Fibroblast of mammary gland (primary cell): ENCODE data around the gene DOCK10.
"Not testable (repeated sequence)": the region's sequence is repeated elsewhere in the genome, so short reads cannot be mapped to it uniquely, and the experiment has no call there.

Experiments
- DNase-seq: peaks from one replicate; pipeline ENCODE4 v3.0.0-alpha.2; 2010; ENCODE audit warnings: low read depth
- H3K4me3 ChIP-seq: 2 replicates; pipeline ENCODE4 v1.5.1; 2011; ENCODE audit warnings: low read depth, mild to moderate bottlenecking, low read length, moderate library complexity; ENCODE audit not compliant: control insufficient read depth
- TF ChIP-seq, protein P1 (sequence below): conservative IDR thresholded peaks from 2 replicates; pipeline ENCODE4 v1.5.1; 2011; ENCODE audit warnings: low read depth, low read length, inconsistent platforms; ENCODE audit not compliant: control insufficient read depth, insufficient read depth

The DOCK10 gene

GRCh38 chr2:224947566-224947965 lies 94.7 kb downstream of the DOCK10 start:
- DNase-seq, result no peak
- TF ChIP-seq, protein P1, sequence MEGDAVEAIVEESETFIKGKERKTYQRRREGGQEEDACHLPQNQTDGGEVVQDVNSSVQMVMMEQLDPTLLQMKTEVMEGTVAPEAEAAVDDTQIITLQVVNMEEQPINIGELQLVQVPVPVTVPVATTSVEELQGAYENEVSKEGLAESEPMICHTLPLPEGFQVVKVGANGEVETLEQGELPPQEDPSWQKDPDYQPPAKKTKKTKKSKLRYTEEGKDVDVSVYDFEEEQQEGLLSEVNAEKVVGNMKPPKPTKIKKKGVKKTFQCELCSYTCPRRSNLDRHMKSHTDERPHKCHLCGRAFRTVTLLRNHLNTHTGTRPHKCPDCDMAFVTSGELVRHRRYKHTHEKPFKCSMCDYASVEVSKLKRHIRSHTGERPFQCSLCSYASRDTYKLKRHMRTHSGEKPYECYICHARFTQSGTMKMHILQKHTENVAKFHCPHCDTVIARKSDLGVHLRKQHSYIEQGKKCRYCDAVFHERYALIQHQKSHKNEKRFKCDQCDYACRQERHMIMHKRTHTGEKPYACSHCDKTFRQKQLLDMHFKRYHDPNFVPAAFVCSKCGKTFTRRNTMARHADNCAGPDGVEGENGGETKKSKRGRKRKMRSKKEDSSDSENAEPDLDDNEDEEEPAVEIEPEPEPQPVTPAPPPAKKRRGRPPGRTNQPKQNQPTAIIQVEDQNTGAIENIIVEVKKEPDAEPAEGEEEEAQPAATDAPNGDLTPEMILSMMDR, result no peak
- H3K4me3 ChIP-seq, result no peak overlapping the region

GRCh38 chr2:224946895-224947294 lies 95.4 kb downstream of the DOCK10 start:
- peak; percentile 74 for DNase-seq
- TF ChIP-seq, protein P1, result no peak
- H3K4me3 ChIP-seq, result no peak overlapping the region

GRCh38 chr2:224944707-224945547 lies 97.3 kb downstream of the DOCK10 start:
- TF ChIP-seq, protein P1, result no peak
- no peak for DNase-seq
- H3K4me3 ChIP-seq, result no peak overlapping the region

- DNase-seq, H3K4me3 ChIP-seq: not testable (repeated sequence)
Observed at GRCh38 chr2:224943601-224944041, 98.6 kb downstream of the DOCK10 start.

GRCh38 chr2:224941960-224942359 lies 100.3 kb downstream of the DOCK10 start:
- TF ChIP-seq, protein P1, result no peak
- no peak for DNase-seq
- no peak overlapping the region for H3K4me3 ChIP-seq

DNA sequence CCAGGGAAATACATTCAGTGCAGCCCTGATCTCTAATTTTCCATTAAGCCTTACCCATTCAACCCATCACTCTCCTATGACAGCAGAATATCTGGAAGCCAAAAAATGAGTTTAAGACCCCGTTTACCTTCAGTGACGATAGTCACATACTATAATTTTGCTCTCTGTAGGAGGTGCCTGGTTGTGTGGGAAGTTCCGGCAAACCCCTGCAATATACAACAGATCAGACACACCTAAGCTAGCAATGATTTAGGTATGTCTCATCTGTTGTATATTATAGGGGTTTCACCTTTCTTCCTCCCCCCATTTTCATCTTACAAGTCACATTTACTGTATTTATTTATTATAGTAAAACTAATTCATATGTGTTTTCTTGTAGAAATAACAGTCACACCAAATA lies 101.7 kb downstream of the DOCK10 start:
- TF ChIP-seq, protein P1, result no peak
- no peak for DNase-seq
- H3K4me3 ChIP-seq, result no peak overlapping the region

DNA sequence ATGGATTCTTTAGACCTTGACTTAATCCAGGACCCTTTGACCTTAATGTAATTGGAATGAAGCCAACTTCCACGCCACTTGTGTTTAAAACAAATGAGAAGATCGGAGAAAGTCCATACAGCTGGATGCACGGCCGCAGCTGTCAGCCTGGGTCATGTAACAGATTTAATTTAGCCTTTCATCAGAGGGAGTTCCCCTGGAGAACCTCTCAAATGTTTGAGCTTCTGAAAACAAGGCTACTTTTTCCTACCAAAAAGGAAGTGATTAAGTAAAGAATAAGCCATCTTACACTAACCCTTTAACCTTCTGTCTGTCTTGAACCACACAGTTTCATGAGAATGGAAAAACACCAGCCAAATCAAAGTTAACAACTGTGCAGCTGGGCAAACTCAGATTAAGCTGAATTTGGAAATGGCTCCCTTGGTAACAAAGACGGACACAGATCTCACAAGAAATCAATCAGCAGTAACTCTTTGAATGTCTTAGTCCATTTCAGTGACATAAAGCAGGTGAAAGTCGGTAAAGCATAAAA lies 103.6 kb downstream of the DOCK10 start:
- H3K4me3 ChIP-seq, result no peak overlapping the region
- peak; percentile 79 for DNase-seq
- TF ChIP-seq, protein P1, result no peak
